Testis (tissue), 3 donors: Measurements from ENCODE around the gene RBM6. TPM values are rescaled to one million over a fixed set of nuclear protein-coding genes. Genes with fewer than 3 reads are reported as not detected.

ENCODE experiments used
- DNase-seq: peaks from one replicate; pipeline ENCODE4 v3.0.0-alpha.2; 2019
- H3K27ac ChIP-seq, 2 donors: fragments of 200-600 bp; sonication (generic); one replicate each; pipeline ENCODE4 v1.5.1; 2019
- H3K27me3 ChIP-seq: fragments of 200-600 bp; sonication (generic); one replicate; pipeline ENCODE4 v1.5.1; 2019
- H3K36me3 ChIP-seq: fragments of 200-600 bp; sonication (generic); one replicate; pipeline ENCODE4 v1.5.1; 2017; ENCODE audit warnings: low read depth; ENCODE audit errors: missing control alignments
- H3K4me1 ChIP-seq: fragments of 200-600 bp; sonication (generic); one replicate; pipeline ENCODE4 v1.5.1; 2019
- H3K4me3 ChIP-seq, 2 donors: fragments of 200-600 bp; sonication (generic); one replicate each; pipeline ENCODE4 v1.5.1; 2017 to 2019
- H3K9me3 ChIP-seq: fragments of 200-600 bp; sonication (generic); one replicate; pipeline ENCODE4 v1.5.1; 2017
- CTCF ChIP-seq, 3 experiments: fragments of 450-650 bp in 2 of 3; fragments of 200-600 bp in 1 of 3; sonication (generic) in 1 of 3; IDR thresholded peaks; one replicate each; pipeline ENCODE4 v1.5.1; 2016 to 2019; ENCODE audit warnings: antibody characterized with exemption in 3 of 3, mild to moderate bottlenecking in 2 of 3, moderate library complexity in 1 of 3
- POLR2A ChIP-seq: fragments of 450-650 bp; IDR thresholded peaks from one replicate; pipeline ENCODE4 v1.6.1; 2017; ENCODE audit warnings: antibody characterized with exemption, mild to moderate bottlenecking, moderate library complexity
- WGBS, 2 donors: methylation state at CpG; one replicate each; pipeline ENCODE4 v1.1.5; 2018; 5-methylcytosine and 5-hydroxymethylcytosine counted together
- intact Hi-C: fragments of 100-400 bp; cut with DNase I; formaldehyde crosslinking; loops from one replicate; pipeline ENCODE4 v1.15.1; 2023; ENCODE audit warnings: low total_unique reads
- polyA plus RNA-seq: library from polyadenylated mRNA; stranded (reverse); fragments of 350-450 nt; fragmentation: Illumina TruSeq; extraction: RNeasy Lipid Tissue Mini Kit (QIAGEN cat#74804); gene quantifications from one replicate; pipeline ENCODE4 v1.2.3, GENCODE V29; 2014; ENCODE audit warnings: low read depth, low replicate concordance; ENCODE audit not compliant: insufficient read depth
- total RNA-seq, 2 donors: library from RNA; depleted of rRNA; stranded (reverse); fragments of >200 nt; gene quantifications; one replicate each; pipeline ENCODE4 v1.2.3, GENCODE V29; 2016

The RBM6 gene
- total and polyA plus RNA-seq, 3 donors from 2014 or later, result 104 to 229 (median 212) TPM

GRCh38 chr3:50090984-50091383 is 151.0 kb downstream of the RBM6 start:
- H3K36me3 ChIP-seq, result no peaks in the 10 kb centered on the region
- H3K9me3 ChIP-seq, result no peaks in the 10 kb centered on the region
- H3K4me3 ChIP-seq, result no peak overlapping the region
- H3K4me1 ChIP-seq, result peaks cover 10% of the 10 kb centered on the region
- no peak overlapping the region for H3K27ac ChIP-seq
- no peak for TF ChIP-seq POLR2A
- TF ChIP-seq CTCF (IDR thresholded peaks at IDR 0.05), result no peak
- DNase-seq, result no peak
- H3K27me3 ChIP-seq, result no peaks in the 10 kb centered on the region
- intact Hi-C loops, result no loop called here

DNA sequence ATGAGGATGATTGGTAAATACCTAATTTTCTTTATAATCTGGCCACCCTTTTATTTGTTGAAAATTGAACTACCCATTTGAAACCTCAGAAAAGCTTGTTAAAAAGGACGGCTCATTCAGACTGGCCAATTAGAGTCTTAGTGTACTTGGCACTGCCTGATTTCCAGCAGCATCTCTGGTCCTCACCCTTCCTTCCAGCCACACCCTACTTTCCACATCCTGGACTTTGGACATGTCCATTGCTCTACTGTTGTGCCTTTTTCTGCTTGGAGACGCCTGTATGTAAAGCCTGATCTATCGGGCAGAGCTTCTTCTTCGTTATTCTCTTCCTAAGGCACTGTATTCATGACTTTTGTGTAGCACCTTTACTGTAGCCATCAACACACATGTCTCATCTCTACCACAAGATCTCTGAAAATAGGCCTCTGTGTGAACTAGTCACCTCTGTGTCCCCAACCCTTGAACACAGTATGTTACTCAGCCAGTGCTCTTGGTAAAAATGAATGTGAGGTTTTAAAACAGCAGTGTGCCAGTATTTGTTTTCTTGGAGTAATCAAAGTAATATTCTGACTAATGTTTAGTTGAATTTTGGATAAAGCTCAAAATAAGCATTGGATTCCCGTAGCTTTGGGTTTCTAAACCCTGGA is 155.5 kb downstream of the RBM6 start:
- Histone ChIP-seq H3K9me3 (no peaks in the 10 kb centered on the region), H3K36me3 (no peaks in the 10 kb centered on the region), H3K4me1 (peaks cover 3% of the 10 kb centered on the region), H3K27ac (no peak overlapping the region), H3K4me3 (no peak overlapping the region), H3K27me3 (no peaks in the 10 kb centered on the region)
- 90 to 92% methylated on average over 5 of the region's 5 CpGs for WGBS, 2 donors
- no peak for DNase-seq
- intact Hi-C loops, result no loop called here
- no peak for TF ChIP-seq POLR2A
- no peak for TF ChIP-seq CTCF (IDR thresholded peaks at IDR 0.05)

GRCh38 chr3:50100386-50100785 is 160.4 kb downstream of the RBM6 start:
- Histone ChIP-seq H3K9me3 (no peaks in the 10 kb centered on the region), H3K36me3 (no peaks in the 10 kb centered on the region), H3K4me1 (no peaks in the 10 kb centered on the region), H3K27me3 (no peaks in the 10 kb centered on the region), H3K27ac (no peak overlapping the region), H3K4me3 (no peak overlapping the region)
- intact Hi-C loops, result no loop called here
- no peak for DNase-seq
- TF ChIP-seq POLR2A (no peak), CTCF (IDR thresholded peaks at IDR 0.05) (no peak)
- WGBS, 2 donors, result 73 to 80% methylated on average over 5 of the region's 5 CpGs

DNA sequence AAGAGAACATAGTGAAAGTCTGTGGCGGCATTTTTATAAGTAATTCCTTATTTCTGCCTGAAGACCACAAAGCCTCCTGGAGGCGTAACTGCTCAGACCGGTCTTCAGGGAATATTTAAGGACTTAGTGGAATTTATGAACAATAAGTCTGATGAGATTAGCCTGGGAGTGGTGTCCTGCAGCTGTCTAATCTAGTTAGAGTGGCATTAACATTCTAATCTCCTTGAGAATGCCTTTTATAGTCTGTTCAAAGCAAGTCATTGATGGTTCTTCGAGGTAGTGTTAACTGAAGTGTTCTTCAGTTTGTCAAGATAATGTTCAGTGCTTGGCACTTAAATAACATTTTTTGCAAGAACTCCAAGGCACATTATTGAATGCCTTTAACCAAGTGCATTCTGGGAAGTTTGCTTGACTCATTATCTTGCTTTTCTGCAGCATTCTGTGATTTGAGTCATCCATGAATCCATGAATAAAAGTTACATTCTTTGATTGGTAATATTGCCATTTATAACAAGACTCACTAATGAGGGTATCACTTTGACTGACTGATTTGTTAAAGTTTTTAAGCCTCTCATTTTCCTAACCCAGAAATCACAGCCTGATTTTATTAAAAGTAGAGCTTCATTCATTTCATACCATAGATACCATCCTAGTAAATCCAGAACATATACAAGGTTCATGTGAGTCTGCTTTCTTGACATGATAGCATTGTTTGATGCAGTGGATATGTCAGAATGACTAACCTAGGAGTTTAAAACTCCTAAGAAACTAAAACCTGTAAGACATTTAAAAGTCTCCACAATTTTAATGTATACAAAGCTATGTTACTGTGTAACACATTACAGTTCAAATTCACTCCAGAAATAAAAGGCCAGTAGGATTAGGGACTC is 161.3 kb downstream of the RBM6 start:
- intact Hi-C loops, result no loop called here
- Histone ChIP-seq H3K36me3 (no peaks in the 10 kb centered on the region), H3K27ac (no peak overlapping the region), H3K9me3 (no peaks in the 10 kb centered on the region), H3K4me3 (no peak overlapping the region), H3K4me1 (no peaks in the 10 kb centered on the region), H3K27me3 (no peaks in the 10 kb centered on the region)
- WGBS, 2 donors, result 58 to 70% methylated on average over 4 of the region's 4 CpGs
- TF ChIP-seq POLR2A (no peak), CTCF (IDR thresholded peaks at IDR 0.05) (no peak)
- DNase-seq, result no peak
